ENCODE results near the gene MBNL1. TPM values are rescaled to one million over a fixed set of nuclear protein-coding genes. Genes with fewer than 3 reads are reported as not detected.

The MBNL1 gene
- total RNA-seq, 1 donor from 2014 or later: 69.4 TPM

- Mint-ChIP-seq H3K27ac (no peak overlapping the region), H3K4me1 (ENCODE audit: unreplicated experiment) (peaks cover 16% of the 10 kb centered on the region), H3K4me3 (no peak overlapping the region), H3K36me3 (no peaks in the 10 kb centered on the region), H3K9me3 (no peaks in the 10 kb centered on the region), H3K27me3 (no peaks in the 10 kb centered on the region)
- no peak for TF ChIP-seq CTCF (conservative IDR thresholded peaks at IDR 0.05)
- DNase-seq (ENCODE audit: extremely low spot score, unreplicated experiment): no peak
Measured at GRCh38 chr3:152356870-152357276, 88.1 kb downstream of the MBNL1 start.

GRCh38 chr3:152357587-152357986 is 88.9 kb downstream of the MBNL1 start:
- DNase-seq (ENCODE audit: extremely low spot score, unreplicated experiment): no peak
- H3K27ac Mint-ChIP-seq: no peak overlapping the region
- no peak for TF ChIP-seq CTCF (conservative IDR thresholded peaks at IDR 0.05)
- no peaks in the 10 kb centered on the region for H3K27me3 Mint-ChIP-seq
- H3K9me3 Mint-ChIP-seq: no peaks in the 10 kb centered on the region
- H3K4me1 Mint-ChIP-seq (ENCODE audit: unreplicated experiment): peaks cover 16% of the 10 kb centered on the region
- no peak overlapping the region for H3K4me3 Mint-ChIP-seq
- H3K36me3 Mint-ChIP-seq: no peaks in the 10 kb centered on the region

- DNase-seq (ENCODE audit: extremely low spot score, unreplicated experiment): no peak
- Mint-ChIP-seq H3K27me3 (no peaks in the 10 kb centered on the region), H3K27ac (no peak overlapping the region)
Measured at GRCh38 chr3:152359385-152360248, 90.9 kb downstream of the MBNL1 start.

GRCh38 chr3:152360302-152360701 is 91.6 kb downstream of the MBNL1 start:
- no peaks in the 10 kb centered on the region for H3K36me3 Mint-ChIP-seq
- no peak for DNase-seq (ENCODE audit: extremely low spot score, unreplicated experiment)
- TF ChIP-seq CTCF (conservative IDR thresholded peaks at IDR 0.05): no peak
- H3K4me1 Mint-ChIP-seq (ENCODE audit: unreplicated experiment): peaks cover 33% of the 10 kb centered on the region
- H3K27ac Mint-ChIP-seq: no peak overlapping the region
- no peaks in the 10 kb centered on the region for H3K9me3 Mint-ChIP-seq
- no peak overlapping the region for H3K4me3 Mint-ChIP-seq
- no peaks in the 10 kb centered on the region for H3K27me3 Mint-ChIP-seq

More at GRCh38 chr3:152359385-152360248, 90.9 kb downstream of the MBNL1 start:
- H3K9me3 Mint-ChIP-seq: no peaks in the 10 kb centered on the region
- H3K4me1 Mint-ChIP-seq (ENCODE audit: unreplicated experiment): peaks cover 29% of the 10 kb centered on the region
- no peaks in the 10 kb centered on the region for H3K36me3 Mint-ChIP-seq
- TF ChIP-seq CTCF (conservative IDR thresholded peaks at IDR 0.05): no peak
- no peak overlapping the region for H3K4me3 Mint-ChIP-seq

GRCh38 chr3:152360966-152361365 is 92.2 kb downstream of the MBNL1 start:
- no peaks in the 10 kb centered on the region for H3K27me3 Mint-ChIP-seq
- H3K4me3 Mint-ChIP-seq: no peak overlapping the region
- no peak for DNase-seq (ENCODE audit: extremely low spot score, unreplicated experiment)
- no peaks in the 10 kb centered on the region for H3K9me3 Mint-ChIP-seq
- H3K4me1 Mint-ChIP-seq (ENCODE audit: unreplicated experiment): peaks cover 33% of the 10 kb centered on the region
- TF ChIP-seq CTCF (conservative IDR thresholded peaks at IDR 0.05): no peak
- no peaks in the 10 kb centered on the region for H3K36me3 Mint-ChIP-seq
- H3K27ac Mint-ChIP-seq: no peak overlapping the region

Data from type B pancreatic cell (in vitro differentiated cells).